Measurements from ENCODE around the gene METTL23.
"Not testable (repeated sequence)": the region's sequence is repeated elsewhere in the genome, so short reads cannot be mapped to it uniquely, and the experiment has no call there.

The METTL23 gene

GRCh38 chr17:76744747-76745146 is 18.1 kb downstream of the METTL23 start:
- no peak for TF ChIP-seq SNAI2 (CRISPR knock-in tag; IDR thresholded peaks at IDR 0.05)
- TF ChIP-seq PPARA (CRISPR knock-in tag; IDR thresholded peaks at IDR 0.05; ENCODE audit: borderline replicate concordance) = no peak
- TF ChIP-seq CREB5 (CRISPR knock-in tag; IDR thresholded peaks at IDR 0.05; ENCODE audit: low read depth) = no peak
- no peak for TF ChIP-seq GLIS3 (CRISPR knock-in tag; IDR thresholded peaks at IDR 0.05)
- TF ChIP-seq ESRRG (CRISPR knock-in tag; IDR thresholded peaks at IDR 0.05) = no peak
- TF ChIP-seq CSDC2 (CRISPR knock-in tag; IDR thresholded peaks at IDR 0.05) = no peak
- TF ChIP-seq POU6F1 (CRISPR knock-in tag; IDR thresholded peaks at IDR 0.05; ENCODE audit: borderline replicate concordance, low read depth) = no peak
- TF ChIP-seq ZNF70 (CRISPR knock-in tag; IDR thresholded peaks at IDR 0.05) = no peak
- TF ChIP-seq BACH2 (CRISPR knock-in tag; IDR thresholded peaks at IDR 0.05; ENCODE audit: borderline replicate concordance) = no peak
- no peak for TF ChIP-seq TOX (CRISPR knock-in tag; IDR thresholded peaks at IDR 0.05; ENCODE audit: borderline replicate concordance)
- no peak for TF ChIP-seq PATZ1 (CRISPR knock-in tag; IDR thresholded peaks at IDR 0.05; ENCODE audit: borderline replicate concordance)
- no peak for TF ChIP-seq ZNF565 (CRISPR knock-in tag; conservative IDR thresholded peaks at IDR 0.05; ENCODE audit: low read depth)
- TF ChIP-seq ZNF8 (CRISPR knock-in tag; IDR thresholded peaks at IDR 0.05) = no peak
- no peak for TF ChIP-seq ZC3H10 (CRISPR knock-in tag; IDR thresholded peaks at IDR 0.05)
- no peak for ATAC-seq

GRCh38 chr17:76745785-76746184 is 19.1 kb downstream of the METTL23 start:
- not testable (repeated sequence) for ATAC-seq

- no peak for ATAC-seq
Measured at GRCh38 chr17:76747716-76748363, 21.2 kb downstream of the METTL23 start.

GRCh38 chr17:76748657-76749056 is 22.0 kb downstream of the METTL23 start:
- ATAC-seq = no peak
- TF ChIP-seq TOX (CRISPR knock-in tag; IDR thresholded peaks at IDR 0.05; ENCODE audit: borderline replicate concordance) (no peak), RARB (CRISPR knock-in tag; IDR thresholded peaks at IDR 0.05) (no peak), ZNF70 (CRISPR knock-in tag; IDR thresholded peaks at IDR 0.05) (no peak), ZFP30 (CRISPR knock-in tag; IDR thresholded peaks at IDR 0.05) (no peak), PPARA (CRISPR knock-in tag; IDR thresholded peaks at IDR 0.05; ENCODE audit: borderline replicate concordance) (no peak), POU6F1 (CRISPR knock-in tag; IDR thresholded peaks at IDR 0.05; ENCODE audit: borderline replicate concordance, low read depth) (no peak), ZNF8 (CRISPR knock-in tag; IDR thresholded peaks at IDR 0.05) (no peak), CSRNP3 (CRISPR knock-in tag; IDR thresholded peaks at IDR 0.05) (no peak), ESRRG (CRISPR knock-in tag; IDR thresholded peaks at IDR 0.05) (no peak), ARNTL (CRISPR knock-in tag; IDR thresholded peaks at IDR 0.05; ENCODE audit: borderline replicate concordance, low read depth) (no peak), CREB5 (CRISPR knock-in tag; IDR thresholded peaks at IDR 0.05; ENCODE audit: low read depth) (no peak)

More at GRCh38 chr17:76747716-76748363, 21.2 kb downstream of the METTL23 start:
- TF ChIP-seq BACH2 (CRISPR knock-in tag; IDR thresholded peaks at IDR 0.05; ENCODE audit: borderline replicate concordance) (no peak), SNAI2 (CRISPR knock-in tag; IDR thresholded peaks at IDR 0.05) (no peak), ZC3H10 (CRISPR knock-in tag; IDR thresholded peaks at IDR 0.05) (no peak), CREB5 (CRISPR knock-in tag; IDR thresholded peaks at IDR 0.05; ENCODE audit: low read depth) (no peak)
